Measurements from ENCODE around the gene RIMKLB.
"Not testable (repeated sequence)": the region's sequence is repeated elsewhere in the genome, so short reads cannot be mapped to it uniquely, and the experiment has no call there.

Gene RIMKLB

DNA sequence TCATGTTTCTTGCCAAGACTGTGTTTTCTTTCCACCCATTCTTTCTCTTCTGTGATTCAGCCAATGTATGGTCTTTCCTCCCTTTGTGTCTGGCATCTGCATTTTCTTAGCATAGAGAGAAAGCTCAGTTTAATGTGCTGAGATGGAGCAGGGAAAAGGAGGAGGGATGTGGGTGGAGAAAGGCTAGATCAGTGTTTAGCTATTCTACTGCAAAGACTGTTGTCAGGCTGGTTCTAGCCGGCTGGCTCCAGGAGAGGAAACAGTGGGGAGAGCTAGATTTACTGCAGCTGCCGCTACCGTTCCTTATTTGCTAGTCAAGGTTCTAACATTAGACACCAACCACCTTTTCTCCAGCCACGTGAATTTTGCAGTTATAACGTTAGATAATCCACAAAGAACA is 5.2 kb upstream of the RIMKLB start:
- no peak for ATAC-seq

DNA sequence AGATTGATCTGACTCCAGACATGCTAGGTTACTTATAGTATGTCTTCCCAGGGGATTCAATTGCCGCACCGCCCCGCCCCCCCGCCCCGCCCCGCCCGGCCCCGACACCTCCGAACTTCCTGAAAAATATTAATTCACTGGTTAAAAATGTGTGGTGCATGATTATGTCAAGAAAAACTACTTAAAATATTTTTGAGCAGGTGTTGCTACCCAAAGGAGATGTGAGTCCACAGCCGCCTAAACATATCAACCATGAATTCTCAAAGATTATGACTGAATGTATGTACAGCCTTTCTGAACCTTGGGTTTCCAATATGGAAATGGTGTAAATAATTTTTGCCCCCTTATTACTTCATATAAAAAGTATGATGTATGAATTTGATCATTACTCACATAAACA is 2.7 kb upstream of the RIMKLB start:
- no peak for ATAC-seq

DNA sequence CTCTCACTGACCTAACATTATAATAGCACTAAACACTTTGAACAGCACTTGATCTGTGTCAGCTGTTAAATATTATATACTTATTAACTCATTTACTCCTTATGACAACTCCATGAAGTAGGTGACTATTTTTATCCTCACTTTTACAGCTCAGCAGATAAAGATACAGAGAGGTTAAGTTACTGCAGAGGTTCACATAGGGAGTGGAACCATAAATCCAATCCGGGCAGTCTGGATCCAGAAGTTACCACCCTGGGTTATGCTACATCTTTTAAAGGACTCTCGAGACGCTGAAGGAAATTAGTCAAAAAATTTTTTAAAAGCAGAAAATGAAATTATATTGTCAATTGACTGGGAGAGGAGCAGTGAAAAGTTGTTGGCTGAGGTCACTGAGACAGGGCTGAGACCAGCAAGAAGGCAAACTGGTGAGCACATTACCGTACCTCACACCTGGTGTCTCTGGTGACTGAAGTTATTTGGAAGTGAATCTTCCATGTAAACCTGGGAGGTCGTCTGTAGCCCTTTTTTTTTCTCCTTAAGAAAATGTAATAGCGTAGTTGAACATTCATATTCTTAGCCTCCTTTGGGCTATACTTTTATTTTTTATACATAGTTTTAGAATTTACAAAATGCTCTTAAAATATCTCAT is 1.2 kb upstream of the RIMKLB start:
- ATAC-seq, result no peak

DNA sequence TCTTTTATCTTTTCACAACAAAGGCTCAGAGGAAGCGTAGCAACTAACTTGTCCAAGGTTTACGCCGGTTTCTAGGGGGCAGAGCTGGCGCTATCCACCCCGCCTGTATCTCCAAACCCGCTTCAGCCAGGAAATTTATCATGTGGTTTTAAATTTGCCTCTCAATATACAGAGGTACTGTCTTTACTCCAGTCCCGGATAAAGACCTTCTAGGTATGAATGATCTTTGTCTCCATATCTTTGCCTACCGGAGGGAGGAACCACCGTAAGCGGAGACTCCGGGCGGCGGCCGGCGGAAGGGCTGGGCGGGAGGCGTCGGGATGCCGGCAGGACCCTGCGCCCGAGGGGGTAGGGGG is 693 bp upstream of the RIMKLB start:
- peak in 1 of 2 donors; percentile 8 for ATAC-seq

DNA sequence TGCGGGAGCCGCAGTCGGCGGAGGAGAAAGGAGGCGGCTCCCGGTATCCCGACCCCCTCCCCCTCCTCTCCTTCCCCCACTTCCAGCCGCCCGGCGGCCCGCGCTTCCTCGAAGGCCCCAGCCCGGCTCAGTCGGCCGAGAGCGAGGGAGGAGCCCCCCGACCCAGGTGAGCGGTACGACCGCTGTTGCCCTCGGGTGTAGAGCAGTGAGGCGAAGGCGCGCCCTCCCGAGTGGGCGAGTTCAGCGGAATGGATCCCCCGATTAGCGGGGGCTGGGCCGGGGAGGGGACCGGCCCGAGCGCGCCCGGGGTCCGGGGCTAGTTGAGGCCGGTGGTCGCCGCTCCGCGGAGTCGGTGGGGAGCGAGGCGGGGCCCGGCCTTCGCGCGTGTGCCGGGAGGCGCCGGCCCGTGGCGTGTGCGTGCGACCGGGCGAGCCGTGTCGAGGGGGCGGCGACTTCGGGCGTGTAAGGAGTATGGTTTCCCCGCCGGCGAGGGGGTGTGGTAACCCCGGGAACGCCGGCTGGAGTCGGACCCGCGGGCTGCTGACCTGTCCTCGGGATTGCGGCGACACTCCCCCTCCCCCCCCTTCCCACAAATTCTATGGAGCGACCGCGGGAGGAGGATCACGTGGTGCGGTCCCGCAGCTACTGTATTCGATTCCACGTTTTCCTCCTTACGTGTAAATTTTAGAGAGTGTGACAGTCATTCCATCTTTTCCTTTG is 501 bp downstream of the RIMKLB start:
- peak; percentile 39 for ATAC-seq

DNA sequence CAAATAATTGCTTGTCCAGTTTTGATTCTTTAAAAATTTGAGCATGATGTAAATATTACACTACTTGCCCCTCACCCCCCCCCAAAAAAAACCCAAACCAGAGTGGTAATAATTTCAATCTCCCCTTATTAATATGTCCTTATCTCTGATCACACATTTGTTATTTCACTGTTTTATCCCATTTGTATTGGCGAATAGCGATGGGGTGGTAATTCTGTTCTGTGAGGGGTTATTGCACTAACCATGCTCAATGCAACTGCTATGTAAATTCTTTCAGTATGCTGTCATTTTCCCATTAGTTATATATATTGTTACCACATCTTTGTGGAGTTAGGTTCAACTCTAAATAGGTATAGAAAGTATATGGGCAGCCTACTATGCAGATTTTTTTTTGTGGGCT is 1.1 kb downstream of the RIMKLB start:
- ATAC-seq, result no peak

DNA sequence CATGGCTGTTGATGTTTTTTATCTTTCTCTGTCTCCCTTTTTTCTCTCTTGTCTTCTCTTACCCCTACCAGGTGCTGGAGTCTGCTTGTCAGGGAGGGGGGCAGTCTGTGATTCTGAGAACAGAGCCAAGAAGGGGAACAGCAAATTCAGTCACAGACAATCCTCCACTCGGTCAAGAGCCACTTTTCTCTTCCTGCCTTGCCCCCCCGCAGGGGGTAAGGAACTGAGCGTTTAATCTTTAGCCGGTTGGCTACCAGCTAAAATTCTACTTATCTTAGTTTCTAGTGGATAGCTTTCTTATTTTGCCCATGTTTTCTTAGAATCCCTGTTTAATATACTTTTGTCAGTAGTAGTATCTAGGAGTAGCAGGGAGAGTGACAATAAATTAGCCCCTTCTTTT is 1.9 kb downstream of the RIMKLB start:
- no peak for ATAC-seq

DNA sequence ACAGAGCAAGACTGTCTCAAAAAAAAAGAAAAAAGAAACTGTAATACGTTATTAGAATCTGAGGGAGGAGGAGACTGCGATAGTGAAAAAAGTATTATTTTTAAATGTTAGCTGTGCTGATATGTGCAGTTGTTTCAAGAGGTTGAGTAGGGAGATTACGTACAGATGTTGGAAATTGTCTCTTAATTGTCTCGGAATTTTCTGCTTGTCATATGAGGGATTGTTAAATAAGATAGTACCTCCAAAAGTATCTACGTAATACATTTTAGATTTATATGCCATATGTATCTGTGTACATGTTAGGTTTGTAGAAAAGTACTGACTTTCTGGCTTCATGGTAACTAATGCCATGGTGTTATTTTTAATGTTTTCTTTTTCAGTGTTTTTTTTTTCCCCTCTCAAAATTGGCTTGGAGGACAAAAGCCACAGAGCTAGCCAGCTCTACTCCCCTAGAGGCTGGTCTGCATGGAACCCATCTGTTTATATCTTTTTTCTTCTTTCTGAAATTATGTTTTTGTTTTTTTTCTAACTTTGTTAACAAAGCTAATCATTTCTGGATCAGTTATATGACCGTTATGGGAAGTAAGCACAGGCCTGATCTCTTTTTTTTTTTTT is 3.4 kb downstream of the RIMKLB start:
- ATAC-seq, result no peak

DNA sequence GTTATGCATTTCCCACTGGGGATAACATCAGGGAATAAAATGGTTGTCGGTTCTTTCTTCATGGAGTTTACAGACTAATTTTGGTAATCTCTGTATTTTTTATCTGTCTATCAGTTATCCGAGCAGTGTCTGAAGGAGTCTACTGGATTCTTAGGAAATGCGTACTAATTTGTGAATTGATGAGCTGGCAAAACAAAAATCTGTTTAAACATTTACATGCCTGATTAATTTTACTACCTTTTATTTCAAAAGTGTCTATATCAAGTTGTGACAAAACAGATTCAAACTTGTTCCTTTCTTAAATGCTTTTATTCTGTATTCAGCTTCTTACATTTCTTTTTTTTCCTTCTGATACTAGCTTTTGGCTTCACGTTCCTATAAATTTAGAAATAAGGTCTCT is 4.4 kb downstream of the RIMKLB start:
- no peak for ATAC-seq

DNA sequence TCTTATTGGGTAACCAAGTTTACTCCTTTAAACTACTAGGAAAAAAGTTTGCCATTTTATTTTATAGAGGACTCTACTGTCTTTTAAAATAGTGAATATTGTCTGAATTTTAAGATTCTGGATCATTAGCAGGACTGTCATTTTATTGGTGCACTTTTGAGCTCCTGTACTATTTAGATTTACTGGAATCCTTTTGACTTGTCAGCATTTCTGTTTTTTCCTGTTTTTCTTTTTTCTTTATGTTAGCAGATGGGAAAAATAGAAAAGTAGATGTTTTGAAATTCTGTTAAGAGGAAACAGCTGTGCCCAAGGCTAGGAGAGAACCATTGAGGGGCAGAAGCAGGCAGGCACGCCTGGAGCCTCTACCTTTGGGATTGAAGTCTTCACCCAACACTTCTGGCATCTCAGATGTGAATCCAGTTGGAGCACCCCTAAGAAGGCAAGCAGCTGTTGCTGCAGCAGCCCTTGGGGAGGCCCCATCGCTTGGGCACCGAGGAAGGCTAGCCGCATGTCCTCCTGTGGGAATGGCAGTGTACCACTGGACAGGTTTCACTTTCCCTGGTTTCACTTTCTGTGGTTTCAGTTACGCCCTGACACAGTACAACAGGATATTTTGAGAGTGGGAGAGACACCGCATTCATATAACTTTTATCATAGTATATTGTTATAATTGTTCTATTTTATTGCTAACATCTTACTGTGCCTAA is 11.5 kb downstream of the RIMKLB start:
- no peak for ATAC-seq

DNA sequence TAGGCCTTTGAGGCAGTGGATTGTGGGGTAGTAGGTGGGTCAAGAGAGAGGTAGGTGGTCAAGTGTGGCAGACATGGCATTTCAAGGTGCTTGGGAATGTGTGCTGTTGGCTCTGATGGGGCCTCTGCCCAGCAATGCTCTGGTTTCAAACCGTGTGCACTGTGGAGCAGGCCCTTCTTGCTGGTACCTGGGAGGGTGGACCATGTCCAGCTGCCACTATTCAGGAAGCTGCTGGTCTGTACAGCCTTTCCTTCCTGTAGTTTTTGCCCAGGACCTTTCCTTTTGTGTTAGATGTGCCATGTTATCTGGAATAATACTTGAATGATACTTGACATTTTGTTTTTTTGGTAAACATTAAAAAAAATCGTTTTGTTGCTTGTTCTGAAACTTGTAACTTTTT is 14.8 kb downstream of the RIMKLB start:
- no peak for ATAC-seq

DNA sequence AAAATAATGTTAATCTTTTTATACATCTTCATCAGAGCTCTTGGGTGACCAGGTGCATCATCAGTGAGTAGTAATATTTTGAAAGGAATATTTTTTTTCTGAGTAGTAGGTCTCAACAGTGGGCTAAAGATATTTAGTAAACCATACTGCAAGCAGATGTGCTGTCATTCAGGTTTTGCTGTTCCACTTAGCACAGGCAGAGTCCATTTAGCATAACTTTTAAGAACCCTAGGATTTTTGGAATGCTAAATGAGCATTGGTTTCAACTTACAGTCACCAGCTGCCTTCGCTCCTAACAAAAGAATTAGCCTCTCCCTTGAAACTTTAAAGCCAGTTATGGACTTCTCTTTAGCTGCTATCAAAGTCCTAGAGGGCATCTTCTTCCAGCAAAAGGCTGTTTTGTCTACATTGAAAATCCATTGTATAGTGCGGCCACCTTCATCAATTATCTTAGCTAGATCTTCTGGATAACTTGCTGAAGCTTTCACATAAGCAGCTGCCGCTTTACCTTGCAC is 24.6 kb downstream of the RIMKLB start:
- ATAC-seq, result no peak

DNA sequence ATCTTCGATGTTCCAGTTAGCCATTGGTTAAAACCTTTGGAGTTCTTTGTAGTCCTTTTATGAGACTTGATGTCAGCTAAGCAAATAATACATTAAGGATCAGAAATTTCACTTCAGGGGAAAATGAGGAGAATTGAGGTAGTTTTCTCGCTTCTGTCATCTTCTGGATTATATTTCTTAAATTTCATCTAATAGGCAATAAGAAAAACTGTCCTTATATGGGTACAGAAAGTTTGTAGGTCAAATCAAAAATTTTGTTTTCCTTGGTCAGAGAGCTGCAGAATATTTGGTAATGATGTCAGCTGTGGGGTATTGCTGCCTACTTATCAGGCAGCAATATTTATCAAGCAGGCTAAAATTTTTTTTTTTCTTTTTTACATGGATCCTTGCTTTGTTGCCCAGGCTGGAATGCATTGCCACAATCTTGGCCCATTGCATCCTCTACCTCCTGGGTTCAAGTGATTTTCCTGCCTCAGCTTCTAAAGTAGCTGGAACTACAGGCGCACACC is 37.1 kb downstream of the RIMKLB start:
- ATAC-seq, result no peak

DNA sequence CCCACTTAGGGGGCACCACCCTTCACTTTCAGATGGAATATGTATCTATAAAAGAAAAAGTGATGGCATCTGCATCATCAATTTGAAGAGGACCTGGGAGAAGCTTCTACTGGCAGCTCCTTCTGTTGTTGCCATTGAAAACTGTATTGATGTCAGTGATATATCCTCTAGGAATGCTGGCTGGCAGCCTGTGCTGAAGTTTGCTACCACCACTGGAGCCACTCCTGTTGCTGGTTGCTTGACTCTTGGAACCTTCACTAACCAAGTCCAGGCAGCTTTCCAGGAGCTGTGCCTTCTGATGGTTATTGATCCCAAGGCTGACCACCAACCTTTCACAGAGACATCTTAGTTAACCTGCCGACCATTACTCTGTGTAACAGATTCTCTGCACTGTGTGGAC is 44.7 kb downstream of the RIMKLB start:
- no peak for ATAC-seq

DNA sequence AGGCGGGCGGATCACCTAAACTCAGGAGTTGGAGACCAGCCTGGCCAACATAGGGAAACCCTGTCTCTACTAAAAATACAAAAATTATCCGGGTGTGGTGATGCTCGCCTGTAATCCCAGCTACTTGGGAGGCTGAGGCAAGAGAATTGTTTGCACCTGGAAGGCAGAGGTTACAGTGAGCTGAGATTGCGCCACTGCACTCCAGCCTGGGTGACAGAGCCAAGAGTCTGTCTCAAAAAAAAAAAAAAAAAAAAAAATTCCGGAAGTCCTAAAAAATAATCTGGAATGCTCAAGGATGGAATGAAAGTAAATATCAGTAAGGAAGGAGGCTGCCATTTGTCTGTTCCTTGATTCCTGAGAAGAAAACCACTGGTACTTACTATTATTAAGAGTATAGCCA is 45.3 kb downstream of the RIMKLB start:
- ATAC-seq, result not testable (repeated sequence)

DNA sequence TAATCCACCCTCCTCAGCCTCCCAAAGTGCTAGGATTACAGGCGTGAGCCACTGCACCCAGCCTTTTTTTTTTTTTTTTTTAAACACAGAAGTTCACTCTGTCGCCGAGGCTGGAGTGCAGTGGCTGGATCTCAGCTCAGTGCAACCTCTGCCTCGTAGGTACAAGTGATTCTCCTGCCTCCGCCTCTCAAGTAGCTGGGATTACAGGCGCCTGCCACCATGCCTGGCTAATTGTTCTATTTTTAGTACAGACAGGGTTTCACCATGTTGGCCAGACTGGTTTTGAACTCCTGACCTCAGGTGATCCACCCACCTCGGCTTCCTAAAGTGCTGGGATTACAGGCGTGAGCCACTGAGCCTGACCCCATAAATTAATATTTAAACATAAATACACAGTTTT is 47.8 kb downstream of the RIMKLB start:
- ATAC-seq, result not testable (repeated sequence)

DNA sequence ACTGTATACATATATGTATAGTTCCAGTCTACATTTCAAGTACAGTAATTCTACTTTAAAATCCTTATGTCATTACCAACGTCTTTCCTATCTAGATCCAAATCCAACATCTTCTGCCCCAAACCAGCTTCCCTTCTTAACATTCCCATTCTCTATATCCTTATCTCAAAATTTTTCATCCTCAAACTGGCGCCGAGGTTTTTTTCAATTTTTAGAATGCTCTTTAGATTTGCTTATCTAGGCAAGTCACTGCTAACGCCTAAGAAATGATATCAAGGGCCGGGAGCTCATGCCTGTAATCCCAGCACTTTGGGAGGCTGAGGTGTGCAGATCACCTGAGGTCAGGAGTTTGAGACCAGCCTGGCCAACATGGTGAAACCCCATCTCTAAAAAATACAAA is 48.3 kb downstream of the RIMKLB start:
- ATAC-seq, result no peak

DNA sequence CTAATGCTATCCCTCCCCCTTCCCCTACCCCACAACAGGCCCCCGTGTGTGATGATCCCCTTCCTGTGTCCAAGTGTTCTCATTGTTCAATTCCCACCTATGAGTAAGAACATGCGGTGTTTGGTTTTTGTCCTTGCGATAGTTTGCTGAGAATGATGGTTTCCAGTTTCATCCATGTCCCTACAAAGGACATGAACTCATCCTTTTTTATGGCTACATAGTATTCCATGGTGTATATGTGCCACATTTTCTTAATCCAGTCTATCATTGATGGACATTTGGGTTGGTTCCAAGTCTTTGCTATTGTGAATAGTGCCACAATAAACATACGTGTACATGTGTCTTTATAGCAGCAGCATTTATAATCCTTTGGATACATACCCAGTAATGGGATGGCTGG is 62.3 kb downstream of the RIMKLB start:
- ATAC-seq, result not testable (repeated sequence)

DNA sequence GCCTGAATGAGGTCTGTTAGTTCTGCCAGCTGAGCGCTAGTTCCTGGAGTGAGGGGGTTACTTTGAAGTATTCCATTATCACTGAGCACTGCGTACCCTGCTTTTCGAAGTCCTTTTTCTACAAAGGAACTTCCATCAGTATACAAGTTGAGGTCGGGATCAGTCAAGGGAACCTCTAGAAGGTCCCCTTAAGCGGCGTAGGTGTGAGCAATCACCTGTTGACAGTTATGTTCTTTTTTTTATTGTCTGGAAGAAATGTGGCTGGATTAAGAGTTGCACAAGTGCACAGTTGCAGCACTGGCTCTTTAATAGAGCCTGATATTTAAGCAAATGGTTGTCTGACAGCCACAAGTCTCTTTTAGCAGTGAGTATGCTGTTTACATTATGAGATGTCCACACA is 64.9 kb downstream of the RIMKLB start:
- ATAC-seq, result not testable (repeated sequence)

DNA sequence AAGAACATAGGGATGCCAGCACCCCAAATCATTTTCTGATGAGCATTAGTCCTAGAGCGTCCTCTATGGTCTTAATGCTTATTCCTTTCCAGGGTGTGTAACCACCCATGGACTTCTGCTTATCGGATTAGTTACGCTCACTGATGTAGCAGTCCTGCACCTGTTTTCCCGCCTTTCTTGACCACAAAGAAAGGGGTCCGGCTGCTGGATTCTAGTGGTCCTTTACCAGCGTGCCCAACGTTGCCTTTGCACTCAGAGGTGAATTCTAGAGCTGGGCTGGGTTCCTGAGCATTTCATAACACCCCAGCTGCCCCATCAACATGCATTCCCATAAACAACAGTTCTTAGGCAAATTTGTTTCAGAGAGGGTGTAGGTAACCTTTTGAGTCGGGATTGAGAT is 68.3 kb downstream of the RIMKLB start:
- ATAC-seq, result not testable (repeated sequence)

DNA sequence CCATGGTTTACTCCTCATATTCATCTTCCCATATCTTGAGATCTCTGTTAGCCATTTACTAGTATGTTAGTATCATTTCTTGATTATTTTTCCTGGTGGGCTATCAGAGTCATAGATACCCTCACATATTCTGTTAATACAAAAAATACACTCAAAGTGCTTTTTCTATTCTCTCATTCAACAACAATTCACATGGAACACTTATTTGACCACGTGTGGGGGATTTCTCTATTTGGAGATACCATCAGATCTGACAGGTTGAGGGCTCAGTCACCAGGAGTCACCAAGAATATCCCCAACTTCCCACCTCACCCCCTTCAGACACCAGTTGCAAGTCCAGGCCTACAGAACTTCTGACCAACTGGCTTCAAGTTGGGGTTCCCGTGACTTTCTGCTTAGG is 72.7 kb downstream of the RIMKLB start:
- ATAC-seq, result no peak

DNA sequence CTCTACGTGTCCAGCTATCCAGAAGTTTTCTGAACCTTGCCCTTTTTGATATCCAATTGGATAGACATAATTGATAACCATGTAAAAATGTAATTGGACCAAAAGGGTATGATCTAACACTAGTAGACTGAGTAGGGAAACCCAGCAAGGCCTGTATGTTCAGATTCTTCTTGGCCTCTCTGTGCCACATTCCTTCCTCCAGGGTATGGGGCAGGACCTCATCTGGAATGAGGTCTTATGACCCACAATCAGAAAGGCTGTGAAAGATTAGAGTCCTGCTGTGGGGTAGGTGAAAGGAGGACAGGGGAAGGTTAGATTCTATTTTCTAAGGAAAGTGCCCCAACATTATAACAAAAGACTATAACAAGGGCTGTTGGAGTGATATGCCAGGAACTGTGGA is 73.3 kb downstream of the RIMKLB start:
- no peak for ATAC-seq

DNA sequence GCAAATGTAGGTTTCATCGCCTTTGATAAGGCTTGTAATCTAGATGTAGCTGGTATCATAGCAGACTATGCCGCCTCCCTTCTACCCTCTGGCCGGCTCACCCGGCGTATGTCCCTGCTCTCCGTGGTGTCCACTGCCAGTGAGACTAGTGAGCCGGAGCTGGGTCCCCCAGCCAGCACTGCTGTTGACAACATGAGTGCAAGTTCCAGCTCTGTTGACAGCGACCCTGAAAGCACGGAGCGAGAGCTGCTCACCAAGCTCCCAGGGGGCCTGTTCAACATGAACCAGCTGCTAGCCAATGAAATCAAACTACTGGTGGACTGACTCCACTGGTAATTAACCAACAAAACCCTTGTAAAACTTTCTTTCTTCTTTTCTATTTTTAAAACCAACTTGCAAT is 75.7 kb downstream of the RIMKLB start:
- ATAC-seq, result no peak

All from activated CD4-positive, CD25-positive, alpha-beta regulatory T cell treated with anti-CD3 and anti-CD28 coated beads, Interleukin-2, amount 50 U/mL, for 24 hours (primary cell).